Left cardiac atrium (tissue), 4 donors: ENCODE results near the gene ARHGEF40. TPM values are rescaled to one million over a fixed set of nuclear protein-coding genes. Genes with fewer than 3 reads are reported as not detected.

Experiments used
- ATAC-seq, 2 donors: fragments of 200-7000 bp; cut with Tn5 transposase; one replicate each; pipeline ENCODE4 v1.9.1; 2020; ENCODE audit warnings: mild to moderate bottlenecking in 2 of 2, moderate library complexity in 2 of 2
- DNase-seq: peaks from one replicate; pipeline ENCODE4 v3.0.0-alpha.2; 2020
- intact Hi-C, 2 donors: fragments of 100-400 bp; cut with DNase I; formaldehyde crosslinking; loops; one replicate each; pipeline versions ENCODE4 v1.14.1 to v1.15.1; 2022 to 2023
- total RNA-seq, 2 donors: library from RNA; stranded (reverse); fragmentation: NEBNext Ultra II Directional; extraction: Animal tissue kit (Norgen Biotek cat#: 25700); gene quantifications; one replicate each; pipeline ENCODE4 v1.2.1, GENCODE V29; 2021
- donor health status: DM: no; HTN: yes; CAD: no.
- donor health status: DM: no; HTN: yes; CAD: no; lungs with severe emphysema.
- donor health status: DM: yes; HTN: yes; CAD: no.
- donor health status: Dilated cardiomyopathy.

Gene ARHGEF40
- total RNA-seq, 2 donors from 2014 or later: 24.9 to 25.5 TPM

DNA sequence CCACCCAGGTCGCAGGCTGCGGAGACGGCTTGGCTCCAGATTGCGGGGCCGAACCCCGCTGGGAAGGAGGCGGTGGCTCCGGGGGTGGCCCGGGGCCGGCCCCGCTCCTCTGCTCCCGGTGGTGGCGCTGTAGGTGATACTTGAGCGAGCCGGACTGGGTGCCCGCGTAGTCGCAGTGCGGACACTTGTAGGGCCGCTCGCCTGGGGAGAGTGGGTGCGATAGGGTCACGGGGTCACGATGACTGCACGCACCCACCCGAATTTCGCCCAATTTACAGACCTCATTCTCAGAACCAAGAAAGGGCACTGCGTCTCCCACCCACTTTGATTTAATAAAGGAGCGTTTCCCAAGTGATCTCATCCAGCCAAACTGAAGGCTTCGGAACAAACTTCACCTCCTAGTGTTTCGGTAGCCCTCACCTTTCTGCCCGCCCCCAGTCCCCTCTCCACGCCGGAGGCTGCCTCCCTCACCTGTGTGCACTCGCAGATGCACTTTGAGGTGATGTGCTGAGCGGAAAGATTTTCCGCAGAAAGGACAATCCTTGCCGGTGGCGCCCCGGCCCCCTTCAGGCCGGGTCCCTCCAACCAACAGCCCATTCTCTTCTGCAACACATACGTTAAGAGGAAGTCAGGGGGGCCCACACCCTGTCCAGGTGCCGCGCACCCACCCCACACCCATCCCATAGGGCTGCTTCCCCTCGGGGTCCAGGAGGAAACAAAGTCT is 21.0 kb downstream of the ARHGEF40 start:
- ATAC-seq: no peak
- no peak for DNase-seq
- intact Hi-C loops: loop anchor here (5.0 kb wide), 1 partner anchor 74 kb away; no protein-coding TSS in a partner anchor

DNA sequence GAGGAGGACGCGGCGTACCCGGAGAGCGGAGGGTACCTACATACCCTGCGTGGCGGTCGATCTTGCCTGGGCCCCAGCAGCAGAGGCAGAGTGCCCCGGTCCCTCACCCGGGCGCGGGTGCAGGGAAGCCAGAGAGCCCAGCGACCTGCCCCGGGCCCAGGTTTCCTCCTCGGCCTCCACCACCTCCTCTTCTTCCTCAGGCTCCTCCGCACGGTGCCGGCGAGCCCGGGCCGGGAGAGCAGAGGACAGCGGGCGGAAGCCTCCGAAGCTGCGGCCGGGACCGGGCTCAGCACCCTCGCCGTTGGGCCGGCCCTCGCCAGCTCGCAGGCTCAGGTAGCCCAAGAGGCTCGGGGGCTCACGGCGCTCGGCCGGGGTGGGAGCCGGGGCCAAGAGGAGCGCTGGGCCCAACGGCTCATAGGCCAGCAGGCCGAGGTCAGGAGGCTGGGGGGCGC is 21.7 kb downstream of the ARHGEF40 start:
- ATAC-seq (peak; percentile 2 to 3), DNase-seq (no peak)
- intact Hi-C loops: loop anchor here (5.0 kb wide), 1 partner anchor 75 kb away; no protein-coding TSS in a partner anchor

DNA sequence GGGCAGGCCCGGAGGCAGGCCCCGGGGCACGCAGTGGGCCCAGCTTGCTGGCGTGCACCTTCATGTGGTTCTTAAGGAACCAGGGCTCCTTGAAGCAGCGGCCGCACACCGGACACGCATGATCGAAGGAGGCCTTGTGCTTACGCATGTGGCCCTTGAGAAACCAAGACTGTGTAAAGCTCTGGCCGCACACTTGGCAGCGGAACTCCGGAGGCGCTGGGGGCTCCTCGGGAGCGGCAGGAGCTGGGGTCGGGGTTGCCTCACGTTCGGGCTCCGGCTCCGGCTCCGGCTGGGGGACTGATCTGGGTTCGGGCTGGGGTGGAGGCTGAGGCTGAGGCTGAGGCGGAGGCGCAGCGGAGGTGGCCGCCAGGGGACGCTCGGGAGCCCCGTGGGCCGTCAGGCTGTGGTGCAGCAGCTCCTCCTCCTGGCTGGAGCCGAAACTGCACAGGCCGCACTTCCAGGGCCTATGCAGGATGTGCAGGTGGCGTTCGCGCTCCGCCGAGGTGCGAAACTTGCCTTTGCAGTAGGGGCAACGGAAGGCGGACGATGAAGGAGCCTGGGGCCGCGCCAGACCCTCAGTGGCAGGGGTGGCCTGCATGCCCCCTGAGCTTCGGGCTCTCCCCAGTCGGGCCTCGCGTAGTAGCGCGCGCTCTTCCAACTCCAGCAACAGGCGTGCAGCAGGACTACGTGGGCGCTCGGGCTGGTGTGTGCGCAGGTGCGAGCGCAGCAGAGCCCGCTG is 22.3 kb downstream of the ARHGEF40 start:
- intact Hi-C loops: loop anchor here (5.0 kb wide), 1 partner anchor 75 kb away; no protein-coding TSS in a partner anchor
- ATAC-seq: peak; percentile 72 to 76
- peak; percentile 87 for DNase-seq

DNA sequence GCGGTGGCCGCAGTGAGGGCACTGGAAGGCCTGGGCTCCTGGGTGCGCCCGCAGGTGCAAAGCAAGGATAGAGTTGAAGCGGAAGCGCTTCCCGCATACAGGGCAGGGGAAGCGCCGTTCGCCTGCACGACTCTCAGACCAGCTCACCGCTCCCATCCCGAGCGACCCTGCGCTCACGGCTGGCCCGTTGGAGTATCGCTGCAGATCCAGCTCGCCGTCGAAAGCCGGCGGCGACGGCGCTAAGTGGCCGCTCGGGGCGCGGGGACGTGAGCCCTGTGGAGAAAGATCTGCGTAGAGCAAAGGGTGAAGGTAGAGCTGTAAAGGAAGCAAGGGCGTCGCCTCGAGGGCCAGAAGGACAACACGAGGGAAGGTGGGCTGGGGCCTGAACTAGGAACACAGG is 22.9 kb downstream of the ARHGEF40 start:
- DNase-seq (no peak), ATAC-seq (peak in 1 of 2 donors; percentile 1)
- intact Hi-C loops: loop anchor here (5.0 kb wide), 1 partner anchor 76 kb away; no protein-coding TSS in a partner anchor

DNA sequence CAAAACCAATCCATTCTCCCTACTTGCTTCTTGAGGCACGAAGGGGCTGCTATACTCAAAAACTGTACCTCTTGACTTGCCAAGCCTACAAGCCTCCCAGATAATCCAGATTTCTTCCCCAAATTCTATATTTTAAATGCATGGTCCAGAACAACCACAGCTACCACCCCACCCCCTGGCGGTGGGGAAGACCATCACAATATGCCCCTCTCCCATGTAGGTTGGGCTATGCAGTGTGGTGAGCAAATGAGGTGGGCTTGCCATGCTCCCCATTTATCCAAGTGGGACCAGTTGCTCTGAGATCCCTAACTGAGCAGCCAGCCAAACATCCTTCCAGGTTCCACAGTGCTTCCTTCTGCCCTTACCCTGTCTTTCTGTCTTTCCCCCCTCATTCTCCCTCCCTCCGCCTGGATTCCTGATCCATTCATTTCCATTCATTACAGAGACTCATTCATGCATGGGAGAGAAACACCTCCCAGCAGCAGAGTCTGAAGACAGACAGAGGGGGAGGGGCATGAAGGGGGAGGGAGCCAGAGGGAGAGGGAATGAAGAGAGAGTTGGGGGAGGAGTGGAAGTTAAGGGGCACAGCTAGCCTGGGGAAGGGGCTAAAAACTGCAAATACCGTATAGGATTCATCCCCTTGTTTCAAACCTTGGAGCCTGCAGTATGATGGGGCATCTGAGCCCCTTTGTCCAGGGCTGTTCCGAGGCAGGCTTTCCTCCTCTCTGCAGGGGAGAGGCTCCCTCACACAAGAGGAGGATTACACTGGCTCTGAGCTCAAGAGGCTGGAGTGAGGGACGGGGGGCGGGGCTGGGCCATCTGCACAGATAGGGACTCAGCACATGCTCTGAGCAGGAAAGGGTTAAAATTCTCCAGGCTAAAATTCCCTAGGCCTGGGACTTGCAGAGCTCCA is 23.9 kb downstream of the ARHGEF40 start:
- ATAC-seq (no peak), DNase-seq (no peak)
- intact Hi-C loops: loop anchor here (5.0 kb wide), 1 partner anchor 77 kb away; no protein-coding TSS in a partner anchor

DNA sequence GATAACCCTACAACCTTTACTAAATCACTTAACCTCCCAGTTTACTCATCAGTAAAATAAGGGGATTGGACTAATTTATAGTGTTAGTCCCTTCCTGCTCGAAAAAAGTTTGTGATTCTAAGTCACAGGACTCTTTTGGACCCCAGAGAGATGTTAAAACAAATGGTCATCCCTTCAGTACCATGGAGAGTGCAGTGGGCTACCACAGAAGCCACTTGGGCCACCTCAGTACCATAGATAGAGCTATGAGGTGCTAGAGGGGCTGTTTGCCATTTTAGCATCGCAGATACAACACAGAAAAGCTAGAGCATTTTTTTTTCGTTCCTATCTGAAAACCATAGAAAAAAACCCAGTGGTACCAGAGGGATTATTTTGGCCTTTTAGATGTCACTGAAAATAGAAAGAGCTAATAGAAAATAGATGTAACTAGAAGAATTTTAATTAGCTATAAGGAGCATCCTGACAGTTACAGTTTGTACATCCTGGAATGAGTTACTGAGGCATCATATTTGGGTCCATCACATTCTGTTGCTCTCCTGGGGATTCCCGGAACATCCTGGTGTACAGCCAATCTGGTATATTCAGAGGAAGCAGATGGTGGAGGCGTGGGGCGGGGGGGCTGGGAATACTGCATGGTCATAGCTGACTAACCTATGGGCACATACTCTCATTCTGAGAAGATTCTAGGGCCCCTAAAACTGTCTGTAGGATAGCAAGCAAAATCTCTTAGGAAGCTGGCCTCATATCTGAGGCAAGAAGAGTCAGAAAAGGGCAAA is 25.5 kb downstream of the ARHGEF40 start:
- DNase-seq (no peak), ATAC-seq (no peak)
- intact Hi-C loops: no loop called here

DNA sequence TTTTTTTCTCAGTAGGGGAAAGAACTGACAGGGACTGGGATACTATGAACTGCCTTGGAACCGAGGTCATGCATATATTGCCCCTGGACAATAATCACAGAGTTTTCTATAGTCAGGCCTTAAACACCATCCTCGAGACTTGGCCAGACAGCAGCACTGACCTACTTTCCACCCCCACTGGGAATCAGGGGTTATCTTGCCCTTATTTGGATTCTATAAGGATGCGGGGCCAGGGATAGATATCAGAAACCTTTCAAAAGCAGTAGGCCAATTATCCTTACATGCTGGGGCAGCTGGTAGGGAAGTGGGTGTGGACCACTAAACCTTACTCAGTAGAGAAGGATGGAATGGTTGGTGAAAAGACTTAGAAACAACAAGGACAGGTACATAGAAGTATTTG is 26.3 kb downstream of the ARHGEF40 start:
- no peak for DNase-seq
- intact Hi-C loops: no loop called here
- ATAC-seq: no peak

DNA sequence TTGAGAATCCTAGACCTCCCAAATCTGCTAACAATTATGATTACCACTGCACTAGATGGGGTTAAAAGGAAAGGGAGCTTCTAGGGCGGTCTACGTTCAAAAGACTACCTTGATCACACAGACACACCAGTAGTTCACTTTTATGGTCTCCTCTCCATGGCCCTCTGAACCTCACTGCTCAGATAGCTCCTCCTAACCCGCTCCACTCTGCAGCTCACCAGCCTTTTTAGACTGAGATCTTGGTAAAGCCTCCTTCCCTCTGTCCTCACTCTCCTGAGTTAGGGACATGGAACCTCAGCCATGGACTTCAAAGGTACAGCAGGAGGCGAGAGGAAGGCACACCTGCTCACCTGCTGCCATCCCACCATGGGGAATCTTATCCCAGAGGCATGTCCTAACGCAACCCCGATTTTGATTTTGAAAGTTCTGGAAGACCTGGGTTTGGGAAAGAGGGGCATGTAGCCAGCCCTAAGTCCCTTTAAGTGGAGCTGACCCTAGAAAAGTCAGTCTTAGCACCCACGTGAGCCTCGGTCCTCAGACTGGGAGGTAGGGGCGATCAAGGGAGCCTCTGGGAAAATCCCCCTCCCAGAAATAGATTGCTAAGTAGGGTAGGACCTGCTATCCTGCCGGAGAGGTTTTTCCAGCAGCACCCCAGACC is 27.0 kb downstream of the ARHGEF40 start:
- ATAC-seq (no peak), DNase-seq (no peak)
- intact Hi-C loops: no loop called here

DNA sequence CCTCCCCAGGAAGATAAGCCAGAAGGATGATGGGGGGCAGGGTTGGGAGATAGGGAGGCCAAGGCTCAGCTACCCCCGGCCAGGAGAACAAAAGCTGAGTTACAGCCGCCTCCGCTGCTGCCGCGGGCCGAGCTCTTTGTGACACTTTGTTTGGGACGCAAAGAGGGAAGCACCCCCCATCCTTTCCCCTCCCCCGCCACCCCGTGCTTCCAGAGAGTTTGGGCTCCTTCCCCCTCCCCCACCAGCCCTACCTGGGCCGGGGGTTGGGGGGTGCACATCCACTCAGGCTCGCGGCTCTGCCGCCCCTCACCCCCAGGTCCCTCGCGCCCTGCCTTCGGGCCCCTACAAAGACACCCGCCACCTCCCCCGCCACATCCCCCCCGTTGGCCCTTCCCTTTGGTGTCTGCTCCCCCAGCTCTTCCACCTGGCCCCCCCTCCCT is 27.6 kb downstream of the ARHGEF40 start:
- DNase-seq: no peak
- intact Hi-C loops: no loop called here

DNA sequence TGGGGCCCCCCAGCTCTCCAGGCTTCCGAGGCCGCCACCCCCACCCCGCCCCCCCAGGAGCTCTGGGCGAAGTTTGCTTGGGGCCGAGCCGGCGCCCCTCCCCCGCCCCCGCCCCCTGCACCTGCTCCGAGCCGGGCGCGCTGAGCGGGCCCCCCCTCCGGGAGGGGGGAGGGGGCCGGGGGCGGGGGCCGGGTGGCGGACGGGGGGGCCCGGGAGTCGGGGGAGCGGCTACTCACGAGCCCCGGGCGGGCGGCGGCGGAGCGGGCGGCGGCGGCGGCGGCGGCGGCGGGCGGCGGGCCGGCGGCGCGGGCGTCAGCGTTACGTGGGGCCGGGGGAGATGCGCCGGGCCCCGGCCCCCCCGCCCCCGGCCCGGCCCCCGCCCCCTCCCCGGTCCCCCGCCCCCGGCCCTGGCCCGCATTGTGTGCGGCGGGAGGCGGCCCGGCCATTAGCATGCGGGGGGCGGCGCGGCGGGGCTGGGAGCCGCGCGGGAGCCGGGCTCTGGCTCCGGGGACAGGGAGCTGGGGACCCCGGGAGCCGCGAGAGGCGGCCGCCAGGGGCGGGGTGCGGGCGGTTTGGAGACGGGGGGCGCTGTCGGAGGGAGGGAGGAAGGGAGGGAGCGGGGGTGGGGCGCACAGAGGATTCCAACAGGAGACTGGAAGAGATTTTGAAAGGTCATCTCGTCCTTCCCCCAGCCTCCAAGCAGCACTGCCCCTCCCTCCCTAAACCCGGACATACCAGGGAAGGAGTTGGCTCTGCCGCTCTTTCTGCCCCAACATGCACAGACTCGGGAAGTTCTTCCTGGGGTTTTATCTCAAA is 28.2 kb downstream of the ARHGEF40 start, which contains the start of gene ZNF219:
Gene ZNF219 (minus strand): TSS at position 580 of the 816 bp plus-strand sequence. CDS start 5,064 bp downstream, outside the sequence.
- peak; percentile 55 to 57 for ATAC-seq
- intact Hi-C loops: no loop called here
- peak; percentile 75 for DNase-seq

More for the DNA sequence above, 27.6 kb downstream of the ARHGEF40 start:
- ATAC-seq: peak in 1 of 2 donors; percentile 20

DNA sequence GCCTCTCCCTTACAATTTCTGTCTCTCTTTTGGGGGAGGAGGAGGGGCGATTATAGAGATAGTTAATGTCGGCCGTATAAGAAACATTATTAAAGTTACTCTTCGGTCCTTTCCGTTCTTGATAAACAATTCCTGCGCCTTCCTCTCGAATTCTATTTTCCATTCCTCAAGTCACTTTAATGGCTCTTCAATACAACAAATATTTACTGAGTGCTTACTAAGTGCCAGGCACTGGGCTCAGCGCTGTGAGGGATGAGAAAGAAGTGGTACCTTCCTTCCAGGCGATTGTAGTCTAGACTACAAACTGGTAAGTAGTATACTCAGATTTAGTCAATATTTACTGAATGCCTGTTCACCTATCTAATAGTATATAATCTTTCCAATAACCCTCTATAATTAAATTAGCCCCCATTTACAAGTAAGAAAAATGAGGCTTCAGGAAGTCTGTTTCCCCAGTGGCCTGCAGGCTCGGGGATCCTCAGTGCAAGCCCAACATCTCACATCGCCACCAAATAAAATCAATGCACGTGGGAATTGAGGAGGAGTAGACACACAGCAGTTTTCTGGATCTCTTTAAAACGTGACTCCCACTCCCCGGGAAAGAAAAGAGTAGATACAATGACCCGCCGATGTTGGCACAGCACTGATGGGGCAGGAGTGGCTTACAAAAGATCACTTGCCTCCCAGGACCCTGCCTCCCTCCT is 28.9 kb downstream of the ARHGEF40 start:
- intact Hi-C loops: no loop called here
- no peak for ATAC-seq
- DNase-seq: no peak

DNA sequence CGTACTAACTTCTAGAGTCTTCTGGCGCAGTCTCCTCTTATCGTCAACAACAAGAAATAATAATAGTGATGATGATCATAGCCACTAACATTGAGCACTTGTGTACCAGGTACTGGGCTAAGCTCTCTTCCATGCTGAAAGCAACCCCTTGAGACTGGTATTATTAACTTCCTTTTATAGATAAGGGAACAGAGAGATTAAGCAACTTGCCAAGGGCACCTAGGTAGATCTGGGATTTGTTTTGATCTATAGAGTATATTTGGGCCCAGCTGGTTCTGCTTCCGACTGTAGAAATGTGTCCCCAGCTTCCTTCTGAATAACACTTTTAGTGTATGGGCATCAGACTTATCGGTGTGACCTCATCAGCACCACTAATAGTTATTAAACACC is 29.5 kb downstream of the ARHGEF40 start:
- intact Hi-C loops: no loop called here
- DNase-seq (no peak), ATAC-seq (no peak)

DNA sequence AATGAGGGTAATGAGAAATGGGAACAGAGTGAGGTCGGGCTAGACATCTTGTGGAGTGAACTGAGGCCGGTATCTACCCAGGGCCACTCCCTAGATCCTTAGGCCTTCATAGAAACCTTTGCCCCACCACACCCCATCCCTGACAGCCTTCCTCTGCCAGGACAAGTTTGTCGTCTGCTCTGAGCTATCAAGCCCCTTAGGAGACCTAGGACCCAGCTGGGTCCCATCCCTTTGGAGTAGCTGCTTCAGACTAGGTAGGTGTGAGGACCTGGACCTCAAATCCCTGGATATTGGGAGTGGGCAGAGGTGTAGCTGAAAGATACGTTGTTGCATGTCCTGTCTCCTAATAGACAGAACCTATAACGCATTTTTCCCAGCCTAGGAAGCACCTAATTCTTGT is 30.8 kb downstream of the ARHGEF40 start, which contains the start of gene TMEM253:
Gene TMEM253 (plus strand): TSS at position 136 of the 400 bp plus-strand sequence. CDS start 278 bp downstream, outside the sequence.
- no peak for DNase-seq
- intact Hi-C loops: no loop called here

DNA sequence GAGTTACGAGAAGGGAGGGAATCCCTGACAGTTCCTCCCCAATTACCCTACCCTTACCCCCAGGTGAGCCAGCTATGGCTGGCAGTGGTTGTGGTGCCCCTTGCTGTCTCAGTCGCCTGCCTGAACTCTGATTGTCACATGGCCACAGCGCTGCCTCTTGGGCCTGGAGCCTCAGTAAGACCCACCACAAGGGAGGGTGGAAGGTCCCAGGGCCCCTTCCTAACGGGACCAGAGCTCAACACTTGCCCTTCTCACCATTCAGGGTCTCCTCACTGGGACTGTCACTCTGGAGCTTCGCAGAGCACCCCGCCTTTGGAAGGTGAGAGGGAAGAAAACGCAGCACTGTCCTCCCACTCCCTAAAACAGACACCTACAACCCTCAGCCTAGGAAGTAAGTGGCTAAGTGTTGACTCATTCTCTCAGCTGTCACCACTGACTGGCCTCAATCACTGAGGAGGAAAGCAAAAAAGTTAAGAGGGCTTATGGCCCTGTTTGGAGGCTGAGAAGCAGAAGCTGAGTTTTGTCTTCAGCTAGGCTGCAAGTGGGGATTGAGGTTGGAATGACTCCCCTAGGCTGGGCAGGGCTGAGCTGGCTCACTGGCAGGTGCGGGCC is 31.8 kb downstream of the ARHGEF40 start:
- ATAC-seq: no peak
- intact Hi-C loops: no loop called here
- DNase-seq: no peak

More for the DNA sequence above, 30.8 kb downstream of the ARHGEF40 start, which contains the start of gene TMEM253:
- no peak for ATAC-seq

DNA sequence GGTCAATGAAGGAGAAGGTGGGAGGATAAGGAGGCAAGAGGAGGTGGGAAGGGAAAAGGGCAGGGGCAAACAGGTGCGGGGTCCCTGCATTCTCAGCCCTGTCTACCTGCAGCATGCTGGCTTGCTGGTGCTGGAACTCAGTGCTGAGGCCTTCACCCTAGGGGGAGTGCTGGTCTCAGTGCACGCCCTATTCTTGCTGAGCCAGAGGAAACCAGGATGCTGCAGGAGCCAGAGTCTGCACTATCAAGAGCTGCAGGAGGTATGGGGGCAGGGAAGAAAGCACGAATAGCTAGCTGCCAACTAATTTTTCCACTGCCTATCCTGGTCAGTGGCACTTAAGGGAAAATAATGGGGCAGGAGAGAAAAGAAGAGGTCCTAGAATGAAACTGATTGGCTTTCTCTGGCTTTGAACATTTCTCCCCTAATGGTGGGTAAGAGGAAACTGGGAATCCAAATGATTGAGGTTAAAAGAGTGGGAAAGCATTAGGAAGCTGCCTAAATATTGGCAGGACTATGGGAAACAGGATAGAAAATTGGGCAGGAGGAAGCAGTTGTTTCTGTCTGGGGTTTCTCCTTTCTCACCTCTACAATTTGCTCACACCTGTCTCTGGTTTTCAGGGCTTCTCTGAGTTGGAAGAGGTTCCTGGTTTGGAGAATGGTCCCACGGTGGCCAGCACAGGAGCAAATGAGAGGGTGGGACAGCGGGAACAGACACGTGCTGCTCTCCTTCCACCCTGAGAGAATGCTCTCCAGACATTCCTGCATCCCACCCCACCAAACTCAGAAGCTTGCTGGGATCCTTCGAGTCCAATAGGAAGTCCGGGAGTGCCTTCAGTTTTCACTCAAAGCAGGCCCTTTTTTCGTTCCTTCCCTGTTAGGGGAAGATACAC is 32.7 kb downstream of the ARHGEF40 start:
- intact Hi-C loops: no loop called here
- ATAC-seq (no peak), DNase-seq (no peak)
